ENCODE measurements around the gene UBA52.
A peak's percentile ranks its signal among the peaks of the same experiment; 100 is the strongest.

- TF ChIP-seq CTCF (IDR thresholded peaks at IDR 0.05 in 4 of 5, conservative IDR thresholded peaks at IDR 0.05 in 1 of 5) = peak; percentile 81 to 93 (median 91)
- TF ChIP-seq POLR2A (IDR thresholded peaks at IDR 0.05) = no peak
These were observed 22.6 kb downstream of the UBA52 start for GRCh38 chr19:18594096-18594823.

Data from gastrocnemius medialis (tissue), 4 donors.